B cell (primary cell): ENCODE results near the gene DYNLT4.

Source experiments
- CTCF ChIP-seq: fragments of 200-600 bp; IDR thresholded peaks from one replicate; pipeline ENCODE4 v1.8.0; 2022; ENCODE audit warnings: antibody characterized with exemption, mild to moderate bottlenecking
- EZH2 ChIP-seq: IDR thresholded peaks from 2 replicates; pipeline ENCODE4 v1.6.1; 2012; ENCODE audit warnings: borderline replicate concordance, low read depth, mild to moderate bottlenecking, moderate library complexity, low read length; ENCODE audit not compliant: insufficient read depth, poor library complexity, severe bottlenecking

GRCh38 chr1:44786138-44786840, 20.9 kb downstream of the DYNLT4 start:
- TF ChIP-seq CTCF: peak; percentile 100
- TF ChIP-seq EZH2: no peak
